ENCODE results near the gene ABCA2.

- TF ChIP-seq CTCF (conservative IDR thresholded peaks at IDR 0.05) (no peak), ZFX (IDR thresholded peaks at IDR 0.05) (no peak)
Measured at GRCh38 chr9:136969774-136970173, 58.3 kb downstream of the ABCA2 start.

Data from C4-2B (cell line).